Measurements from ENCODE around the gene DPH1.

GRCh38 chr17:2076087-2076984, 46.4 kb downstream of the DPH1 start:
- no peak for TF ChIP-seq CTCF (IDR thresholded peaks at IDR 0.05)
- TF ChIP-seq POLR2A (IDR thresholded peaks at IDR 0.05), result no peak

Measured in Peyer's patch (tissue), 4 donors.